IMR-90 (cell line): Measurements from ENCODE around the gene GBE1. TPM values are rescaled to one million over a fixed set of nuclear protein-coding genes. Genes with fewer than 3 reads are reported as not detected.
A peak's percentile ranks its signal among the peaks of the same experiment; 100 is the strongest.

ENCODE experiments used
- ATAC-seq: fragments of 200-7000 bp; cut with Tn5 transposase; 2 replicates; pipeline ENCODE4 v1.9.1; 2020; ENCODE audit warnings: low read depth, mild to moderate bottlenecking, moderate library complexity
- BruUV-seq: library from RNA; stranded (reverse); fragments of 400-500 nt; replicated peaks from 2 replicates; lab custom pipeline; 2021; lab: Mats Ljungman, UMichigan
- CTCF ChIA-PET: fragments of 300-600 bp; formaldehyde crosslinking; extraction: SDS; loops from one replicate; lab custom pipeline; 2021; ENCODE audit warnings: antibody characterized with exemption; lab: Yijun Ruan, JAX
- POLR2A ChIA-PET: fragments of 300-600 bp; sonication (Branson Sonifier 250); formaldehyde crosslinking; loops from one replicate; lab custom pipeline; 2022; ENCODE audit warnings: antibody characterized with exemption; ENCODE audit not compliant: unreplicated experiment; lab: Charles Lee
- DNase-seq: peaks from one replicate; pipeline ENCODE4 v3.0.0; 2013
- H2AFZ ChIP-seq: replicated peaks from 2 replicates; pipeline ENCODE3; 2013; ENCODE audit warnings: low read length, mild to moderate bottlenecking; ENCODE audit not compliant: poor library complexity
- H2AK5ac ChIP-seq: 2 replicates; pipeline ENCODE4 v1.6.1; 2013; ENCODE audit warnings: low read depth, low read length, inconsistent platforms
- H2AK9ac ChIP-seq: replicated peaks from 2 replicates; pipeline ENCODE3; 2013; ENCODE audit warnings: mild to moderate bottlenecking, low read depth, low read length, moderate library complexity; ENCODE audit not compliant: poor library complexity
- H2BK120ac ChIP-seq: 2 replicates; pipeline ENCODE4 v1.6.1; 2013; ENCODE audit warnings: low read depth, low read length, inconsistent platforms
- H2BK15ac ChIP-seq: 3 replicates; pipeline ENCODE4 v1.6.1; 2013; ENCODE audit warnings: low read depth, low read length, inconsistent platforms
- H2BK20ac ChIP-seq: 2 replicates; pipeline ENCODE4 v1.6.1; 2013; ENCODE audit warnings: low read depth, mild to moderate bottlenecking, inconsistent platforms, low read length, moderate library complexity
- H2BK5ac ChIP-seq: 2 replicates; pipeline ENCODE4 v1.6.1; 2013; ENCODE audit warnings: mild to moderate bottlenecking, low read depth, low read length, inconsistent platforms; ENCODE audit not compliant: poor library complexity, severe bottlenecking
- H3K14ac ChIP-seq: replicated peaks from 2 replicates; pipeline ENCODE4 v1.6.1; 2013; ENCODE audit warnings: low read depth, low read length, inconsistent platforms
- H3K18ac ChIP-seq: 2 replicates; pipeline ENCODE4 v1.6.1; 2013; ENCODE audit warnings: low read depth, low read length, control low read depth
- H3K23ac ChIP-seq: 2 replicates; pipeline ENCODE4 v1.6.1; 2013; ENCODE audit warnings: low read depth, low read length, inconsistent platforms
- H3K27ac ChIP-seq: 2 replicates; pipeline ENCODE4 v1.5.1; 2013; ENCODE audit warnings: mild to moderate bottlenecking, control low read depth, low read length; ENCODE audit not compliant: insufficient read depth
- H3K27me3 ChIP-seq: 2 replicates; pipeline ENCODE4 v1.6.1; 2013; ENCODE audit warnings: low read length; ENCODE audit not compliant: control insufficient read depth, insufficient read depth
- H3K36me3 ChIP-seq: 2 replicates; pipeline ENCODE4 v1.6.1; 2013; ENCODE audit warnings: low read length, mixed read lengths; ENCODE audit not compliant: control insufficient read depth, insufficient read depth
- H3K4ac ChIP-seq: 2 replicates; pipeline ENCODE4 v1.6.1; 2013; ENCODE audit warnings: low read depth, low read length, inconsistent platforms
- H3K4me1 ChIP-seq: 2 replicates; pipeline ENCODE4 v1.6.1; 2013; ENCODE audit warnings: low read length, mixed read lengths; ENCODE audit not compliant: control insufficient read depth, insufficient read depth
- H3K4me2 ChIP-seq: 2 replicates; pipeline ENCODE4 v1.6.1; 2013; ENCODE audit warnings: low read depth, mild to moderate bottlenecking, control low read depth, low read length, moderate library complexity
- H3K4me3 ChIP-seq: 2 replicates; pipeline ENCODE4 v1.5.1; 2013; ENCODE audit warnings: low read depth, mild to moderate bottlenecking, control low read depth, low read length, moderate library complexity; ENCODE audit not compliant: insufficient read depth
- H3K56ac ChIP-seq: 2 replicates; pipeline ENCODE4 v1.6.1; 2013; ENCODE audit warnings: low read length, inconsistent platforms; ENCODE audit not compliant: insufficient read depth; ENCODE audit errors: extremely low read depth
- H3K79me1 ChIP-seq, 2 experiments: 2 replicates each; pipeline ENCODE4 v1.6.1; 2013; ENCODE audit warnings: low read length in 2 of 2, inconsistent platforms in 1 of 2, low read depth in 1 of 2
- H3K9ac ChIP-seq: 2 replicates; pipeline ENCODE4 v1.6.1; 2013; ENCODE audit warnings: low read depth, low read length, control low read depth
- H3K9me1 ChIP-seq: 2 replicates; pipeline ENCODE4 v1.6.1; 2013; ENCODE audit warnings: low read length, inconsistent platforms; ENCODE audit not compliant: insufficient read depth
- H3K9me3 ChIP-seq: 2 replicates; pipeline ENCODE4 v1.6.1; 2013; ENCODE audit warnings: low read length; ENCODE audit not compliant: control insufficient read depth, insufficient read depth
- H4K20me1 ChIP-seq: 2 replicates; pipeline ENCODE4 v1.6.1; 2013; ENCODE audit warnings: low read length, inconsistent platforms; ENCODE audit not compliant: insufficient read depth
- H4K5ac ChIP-seq: 2 replicates; pipeline ENCODE4 v1.6.1; 2013; ENCODE audit warnings: mild to moderate bottlenecking, low read depth, low read length, control low read depth
- H4K8ac ChIP-seq, 2 experiments: 2 replicates each; pipeline ENCODE4 v1.6.1; 2013; ENCODE audit warnings: low read depth in 2 of 2, low read length in 2 of 2, control low read depth in 1 of 2, inconsistent platforms in 1 of 2
- H4K91ac ChIP-seq: 2 replicates; pipeline ENCODE4 v1.6.1; 2013; ENCODE audit warnings: low read depth, low read length, inconsistent platforms; ENCODE audit not compliant: insufficient read depth
- BHLHE40 ChIP-seq: fragments of 150-350 bp; IDR thresholded peaks from 2 replicates; pipeline ENCODE4 v1.6.1; 2016; ENCODE audit warnings: mild to moderate bottlenecking, low read depth, low read length
- CEBPB ChIP-seq: IDR thresholded peaks from 2 replicates; pipeline ENCODE4 v1.6.1; 2012; ENCODE audit warnings: low read depth, low read length, improper control_type of control experiment
- CHD1 ChIP-seq: IDR thresholded peaks from 2 replicates; pipeline ENCODE4 v1.6.1; 2012; ENCODE audit warnings: low read depth, low read length, improper control_type of control experiment
- MAFK ChIP-seq: IDR thresholded peaks from 2 replicates; pipeline ENCODE4 v1.6.1; 2012; ENCODE audit warnings: low read depth, low read length, improper control_type of control experiment
- MAZ ChIP-seq: IDR thresholded peaks from 2 replicates; pipeline ENCODE4 v1.6.1; 2012; ENCODE audit warnings: low read depth, mild to moderate bottlenecking, low read length, improper control_type of control experiment, moderate library complexity, borderline replicate concordance
- MXI1 ChIP-seq: IDR thresholded peaks from 2 replicates; pipeline ENCODE4 v1.6.1; 2012; ENCODE audit warnings: low read depth, mild to moderate bottlenecking, low read length, moderate library complexity, borderline replicate concordance
- NFE2L2 ChIP-seq: fragments of 150-350 bp; IDR thresholded peaks from 2 replicates; pipeline ENCODE4 v1.6.1; 2016; ENCODE audit warnings: low read depth, mild to moderate bottlenecking, low read length
- RAD21 ChIP-seq: IDR thresholded peaks from 2 replicates; pipeline ENCODE4 v1.6.1; 2012; ENCODE audit warnings: low read length, improper control_type of control experiment
- RCOR1 ChIP-seq: IDR thresholded peaks from 2 replicates; pipeline ENCODE4 v1.6.1; 2012; ENCODE audit warnings: mild to moderate bottlenecking, low read length, improper control_type of control experiment; ENCODE audit not compliant: insufficient replicate concordance
- RFX5 ChIP-seq: IDR thresholded peaks from 2 replicates; pipeline ENCODE4 v1.8.0; 2012; ENCODE audit warnings: low read depth, mild to moderate bottlenecking, low read length, moderate library complexity
- WGBS, 2 experiments: methylation state at CpG; one replicate each; pipeline versions ENCODE4 v1.1.5 to v1.1.7; 2013; ENCODE audit warnings: missing lambda C conversion rate in 2 of 2; ENCODE audit not compliant: insufficient read length in 1 of 2; ENCODE audit errors: extremely low coverage in 2 of 2; 5-methylcytosine and 5-hydroxymethylcytosine counted together
- dilution Hi-C: fragments of 300-500 bp; cut with HindIII; formaldehyde crosslinking; loops from one replicate; pipeline ENCODE4 v1.14.3; 2018; ENCODE audit warnings: low sequenced_read_pairs; ENCODE audit not compliant: unreplicated experiment
- in situ Hi-C: fragments of 300-500 bp; cut with MboI; formaldehyde crosslinking; loops from 3 replicates; pipeline ENCODE4 v1.14.3; 2019; ENCODE audit warnings: low sequenced_read_pairs, inconsistent platforms, mixed read lengths
- intact Hi-C: fragments of 100-400 bp; cut with micrococcal nuclease; formaldehyde crosslinking; loops from 2 replicates; pipeline ENCODE4 v1.10.0; 2022
- polyA plus RNA-seq, 3 experiments: library from polyadenylated mRNA; depleted of rRNA; stranded (reverse); fragments of >200 nt; gene quantifications; 2 replicates each; pipeline ENCODE4 v1.2.3, GENCODE V29; 2012; ENCODE audit warnings: low replicate concordance in 1 of 3
- total RNA-seq: library from RNA; depleted of rRNA; stranded (reverse); fragments of >200 nt; gene quantifications from 2 replicates; pipeline ENCODE4 v1.2.3, GENCODE V29; 2012
- TF ChIP-seq, protein P1 (sequence below): fragments of 150-350 bp; IDR thresholded peaks from 2 replicates; pipeline ENCODE4 v1.6.1; 2016; ENCODE audit warnings: low read depth, mild to moderate bottlenecking, low read length, moderate library complexity, borderline replicate concordance
- TF ChIP-seq, protein P2 (sequence below): fragments of 150-350 bp; IDR thresholded peaks from 2 replicates; pipeline ENCODE4 v1.6.1; 2017; ENCODE audit warnings: mild to moderate bottlenecking, antibody characterized with exemption, low read length, low read depth

The GBE1 gene
- total and polyA plus RNA-seq, 2 of the 4 experiments (the other 2 are of a cell fraction): 36.7 to 90.3 TPM

DNA sequence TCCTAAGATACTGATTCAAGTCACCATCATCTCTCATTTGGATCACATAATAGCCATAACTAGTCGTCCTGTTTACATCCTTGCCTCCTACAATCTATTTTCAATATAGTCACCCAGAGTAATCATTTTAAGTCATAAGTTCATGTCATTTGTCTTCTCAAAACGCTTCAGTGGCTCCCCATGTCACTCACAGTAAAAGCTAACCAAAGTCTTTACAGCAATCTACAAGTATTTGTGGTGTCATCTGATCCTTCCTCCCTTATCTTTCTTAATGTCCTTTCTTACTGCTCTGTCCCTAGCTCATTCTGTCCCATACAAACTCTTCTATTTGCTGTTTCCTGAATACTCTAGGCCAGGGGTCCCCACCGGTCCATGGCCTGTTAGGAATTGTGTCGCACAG lies 28.8 kb downstream of the GBE1 start:
- H3K4me1 ChIP-seq: peaks cover 14% of the 10 kb centered on the region
- TF ChIP-seq MXI1: no peak
- no peak for TF ChIP-seq MAZ
- TF ChIP-seq CEBPB: no peak
- TF ChIP-seq BHLHE40: no peak
- no peak for TF ChIP-seq CHD1
- no peak for TF ChIP-seq RFX5
- TF ChIP-seq RCOR1: no peak
- TF ChIP-seq, protein P1, sequence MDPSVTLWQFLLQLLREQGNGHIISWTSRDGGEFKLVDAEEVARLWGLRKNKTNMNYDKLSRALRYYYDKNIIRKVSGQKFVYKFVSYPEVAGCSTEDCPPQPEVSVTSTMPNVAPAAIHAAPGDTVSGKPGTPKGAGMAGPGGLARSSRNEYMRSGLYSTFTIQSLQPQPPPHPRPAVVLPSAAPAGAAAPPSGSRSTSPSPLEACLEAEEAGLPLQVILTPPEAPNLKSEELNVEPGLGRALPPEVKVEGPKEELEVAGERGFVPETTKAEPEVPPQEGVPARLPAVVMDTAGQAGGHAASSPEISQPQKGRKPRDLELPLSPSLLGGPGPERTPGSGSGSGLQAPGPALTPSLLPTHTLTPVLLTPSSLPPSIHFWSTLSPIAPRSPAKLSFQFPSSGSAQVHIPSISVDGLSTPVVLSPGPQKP: no peak
- no peak for TF ChIP-seq MAFK
- TF ChIP-seq RAD21: no peak
- TF ChIP-seq NFE2L2: no peak
- TF ChIP-seq, protein P2, sequence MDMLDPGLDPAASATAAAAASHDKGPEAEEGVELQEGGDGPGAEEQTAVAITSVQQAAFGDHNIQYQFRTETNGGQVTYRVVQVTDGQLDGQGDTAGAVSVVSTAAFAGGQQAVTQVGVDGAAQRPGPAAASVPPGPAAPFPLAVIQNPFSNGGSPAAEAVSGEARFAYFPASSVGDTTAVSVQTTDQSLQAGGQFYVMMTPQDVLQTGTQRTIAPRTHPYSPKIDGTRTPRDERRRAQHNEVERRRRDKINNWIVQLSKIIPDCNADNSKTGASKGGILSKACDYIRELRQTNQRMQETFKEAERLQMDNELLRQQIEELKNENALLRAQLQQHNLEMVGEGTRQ: no peak
- ATAC-seq (no peak), DNase-seq (no peak)
- BruUV-seq: no TSS peak
- H2BK5ac ChIP-seq: no peak overlapping the region
- H3K9me1 ChIP-seq: peaks cover 6% of the 10 kb centered on the region
- no peak overlapping the region for H2AK9ac ChIP-seq
- no peaks in the 10 kb centered on the region for H4K20me1 ChIP-seq
- H4K91ac ChIP-seq: no peak overlapping the region
- CTCF ChIA-PET: interaction anchor here (1.1 kb wide), 1 partner anchor 12 kb away, joined by 3 read pairs; no protein-coding TSS in a partner anchor
- no peak overlapping the region for H4K5ac ChIP-seq
- no peak overlapping the region for H3K27ac ChIP-seq
- dilution Hi-C loops: no loop called here
- H3K27me3 ChIP-seq: no peaks in the 10 kb centered on the region
- H2AK5ac ChIP-seq: peak overlapping the region; percentile 16; the same call in 1 of the 2 replicates
- H3K4me2 ChIP-seq: no peak overlapping the region
- H3K56ac ChIP-seq: no peak overlapping the region
- H3K4me3 ChIP-seq: no peak overlapping the region
- H2BK15ac ChIP-seq: no peak overlapping the region
- intact Hi-C loops: no loop called here
- H4K8ac ChIP-seq: no peak overlapping the region
- no peak overlapping the region for H2BK20ac ChIP-seq
- no peak overlapping the region; the same call in 1 of the 2 replicates for H3K4ac ChIP-seq
- H3K14ac ChIP-seq: no peak overlapping the region; the same call in 1 of the 2 replicates
- H3K18ac ChIP-seq: no peak overlapping the region
- no peaks in the 10 kb centered on the region for H3K9me3 ChIP-seq
- POLR2A ChIA-PET: no interaction called here
- no peak overlapping the region for H2BK120ac ChIP-seq
- in situ Hi-C loops: no loop called here
- H3K79me1 ChIP-seq: peaks cover 50 to 67% of the 10 kb centered on the region in 2 experiments
- WGBS, 2 experiments: 33% methylated on average over 1 of the region's 4 CpGs; no CpG with 5 or more reads in 1 of the 2 experiments
- H3K23ac ChIP-seq: no peak overlapping the region; the same call in 1 of the 2 replicates
- no peaks in the 10 kb centered on the region for H3K36me3 ChIP-seq
- H2AFZ ChIP-seq: no peak overlapping the region
- no peak overlapping the region for H3K9ac ChIP-seq
